GM19397 (cell line): ENCODE results near the gene EID3.
"Not testable (repeated sequence)": the region's sequence is repeated elsewhere in the genome, so short reads cannot be mapped to it uniquely, and the experiment has no call there.

ENCODE experiments used
- ATAC-seq: cut with Tn5 transposase; IDR thresholded peaks from one replicate; pipeline ENCODE4 v1.9.1; 2021; ENCODE audit warnings: mild to moderate bottlenecking, moderate library complexity; ENCODE audit not compliant: unreplicated experiment

EID3 gene

GRCh38 chr12:104288635-104289274, 14.8 kb upstream of the EID3 start:
- peak; percentile 51 for ATAC-seq

- no peak for ATAC-seq
Measured at GRCh38 chr12:104290320-104290719, 13.2 kb upstream of the EID3 start.

GRCh38 chr12:104290855-104291254, 12.7 kb upstream of the EID3 start:
- no peak for ATAC-seq

GRCh38 chr12:104291867-104292524, 11.5 kb upstream of the EID3 start:
- ATAC-seq: no peak

- no peak for ATAC-seq
Measured at GRCh38 chr12:104292872-104293794, 10.4 kb upstream of the EID3 start.

- ATAC-seq: not testable (repeated sequence)
Measured at GRCh38 chr12:104294158-104294859, 9.2 kb upstream of the EID3 start.

- no peak for ATAC-seq
Measured at GRCh38 chr12:104294927-104295668, 8.4 kb upstream of the EID3 start.

- no peak for ATAC-seq
Measured at GRCh38 chr12:104295954-104296353, 7.6 kb upstream of the EID3 start.

- no peak for ATAC-seq
Measured at GRCh38 chr12:104296718-104297117, 6.8 kb upstream of the EID3 start.

- ATAC-seq: no peak
Measured at GRCh38 chr12:104297477-104298113, 5.9 kb upstream of the EID3 start.

- no peak for ATAC-seq
Measured at GRCh38 chr12:104299842-104300481, 3.6 kb upstream of the EID3 start.

- no peak for ATAC-seq
Measured at GRCh38 chr12:104304261-104305009, 896 bp downstream of the EID3 start.

- ATAC-seq: no peak
Measured at GRCh38 chr12:104305349-104305748, 1.8 kb downstream of the EID3 start.

GRCh38 chr12:104306376-104306775, 2.8 kb downstream of the EID3 start:
- ATAC-seq: no peak

GRCh38 chr12:104306943-104307654, 3.6 kb downstream of the EID3 start:
- no peak for ATAC-seq

GRCh38 chr12:104307655-104308000, 4.1 kb downstream of the EID3 start:
- no peak for ATAC-seq

GRCh38 chr12:104309446-104309993, 6.0 kb downstream of the EID3 start:
- no peak for ATAC-seq
